ENCODE measurements around the gene PAX7.

The PAX7 gene

DNA sequence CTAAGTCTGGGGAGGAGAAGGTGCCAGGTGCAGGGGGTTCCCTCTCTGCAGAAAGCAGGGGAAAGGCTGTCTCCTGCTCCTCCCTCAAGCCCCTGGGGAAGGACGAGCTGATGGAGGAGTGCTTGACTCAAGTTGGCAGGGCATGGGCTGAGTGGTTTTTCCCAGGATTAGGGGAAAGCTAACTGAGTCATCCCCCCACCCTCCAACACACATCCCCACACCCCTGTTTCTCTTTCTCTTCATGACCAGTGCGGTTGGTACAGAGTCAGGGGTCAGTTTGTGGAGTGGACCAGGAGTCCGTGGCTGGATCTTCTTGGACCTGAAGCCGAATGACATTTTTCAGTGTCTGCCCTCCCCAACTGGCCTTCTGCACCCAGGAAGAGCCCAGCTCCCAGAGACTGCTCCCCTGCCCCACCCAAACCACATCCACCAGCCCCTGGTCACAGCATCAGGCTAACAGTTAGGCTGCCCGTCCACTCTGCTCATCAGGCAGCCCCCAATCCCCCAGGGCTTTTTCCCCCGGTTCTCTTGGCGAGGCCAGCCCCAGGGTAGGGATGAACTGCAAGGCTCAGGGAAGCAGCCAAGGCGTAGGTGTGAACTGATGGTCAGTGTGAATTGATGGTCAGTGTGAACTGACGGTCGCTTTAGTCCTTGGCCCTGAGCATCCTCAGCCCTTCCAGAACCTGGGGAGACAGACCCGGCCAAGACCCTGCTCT, 81.0 kb downstream of the PAX7 start:
- no peak for DNase-seq

DNA sequence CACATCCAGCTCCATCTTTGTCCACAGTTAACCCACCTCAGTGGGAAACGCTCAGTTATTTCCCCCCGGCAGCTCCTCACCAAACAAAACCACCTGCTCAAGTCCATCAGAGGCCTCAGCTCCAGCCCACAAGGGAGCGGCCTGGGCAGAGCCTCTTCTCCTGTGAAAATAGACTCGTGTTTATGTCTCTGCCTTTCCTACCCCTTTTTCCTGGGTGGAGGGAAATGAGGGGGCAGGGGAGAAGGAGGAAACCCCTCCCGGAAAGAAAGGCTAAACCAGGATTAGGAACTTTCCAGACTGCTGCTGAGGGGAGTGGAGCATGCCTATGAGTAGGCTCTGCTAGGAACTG, 81.6 kb downstream of the PAX7 start:
- DNase-seq = no peak

DNA sequence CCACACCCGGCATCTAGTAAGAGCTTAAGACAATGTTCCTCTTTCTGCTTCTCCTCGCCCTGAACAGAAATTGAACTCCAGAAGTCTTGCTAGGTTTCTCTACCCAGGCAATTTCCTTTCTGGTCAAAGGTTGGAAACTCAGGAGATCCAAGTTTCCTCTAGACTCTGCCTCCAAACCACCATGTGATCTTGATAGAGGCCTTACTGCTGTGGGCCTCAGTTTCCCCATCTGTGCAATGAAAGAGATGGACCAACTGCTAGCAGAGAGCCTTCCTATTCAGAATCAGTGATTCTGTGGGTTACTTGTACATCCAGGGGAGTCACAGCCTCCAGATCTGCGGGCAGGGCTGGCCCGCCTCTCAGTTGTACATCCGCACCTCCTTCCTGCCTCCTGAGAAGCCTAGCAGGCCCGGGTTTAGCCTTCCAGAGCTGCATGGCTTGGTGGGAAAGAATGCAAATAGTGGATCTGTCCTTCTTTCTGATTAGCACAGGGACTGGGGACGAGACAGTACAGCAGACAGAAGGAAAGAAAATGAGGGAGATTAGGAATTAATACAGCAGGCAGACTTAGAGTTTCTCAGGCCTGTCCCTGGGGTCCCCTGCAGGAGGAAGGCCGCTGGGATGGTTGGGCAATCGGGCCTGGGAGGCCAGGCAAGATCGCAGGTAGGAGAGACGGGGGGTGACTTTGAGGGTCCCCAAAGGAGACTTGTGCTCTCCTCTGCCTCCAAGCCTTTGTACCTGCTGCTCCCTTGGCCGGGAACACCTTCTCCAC, 83.9 kb downstream of the PAX7 start:
- DNase-seq = no peak

DNA sequence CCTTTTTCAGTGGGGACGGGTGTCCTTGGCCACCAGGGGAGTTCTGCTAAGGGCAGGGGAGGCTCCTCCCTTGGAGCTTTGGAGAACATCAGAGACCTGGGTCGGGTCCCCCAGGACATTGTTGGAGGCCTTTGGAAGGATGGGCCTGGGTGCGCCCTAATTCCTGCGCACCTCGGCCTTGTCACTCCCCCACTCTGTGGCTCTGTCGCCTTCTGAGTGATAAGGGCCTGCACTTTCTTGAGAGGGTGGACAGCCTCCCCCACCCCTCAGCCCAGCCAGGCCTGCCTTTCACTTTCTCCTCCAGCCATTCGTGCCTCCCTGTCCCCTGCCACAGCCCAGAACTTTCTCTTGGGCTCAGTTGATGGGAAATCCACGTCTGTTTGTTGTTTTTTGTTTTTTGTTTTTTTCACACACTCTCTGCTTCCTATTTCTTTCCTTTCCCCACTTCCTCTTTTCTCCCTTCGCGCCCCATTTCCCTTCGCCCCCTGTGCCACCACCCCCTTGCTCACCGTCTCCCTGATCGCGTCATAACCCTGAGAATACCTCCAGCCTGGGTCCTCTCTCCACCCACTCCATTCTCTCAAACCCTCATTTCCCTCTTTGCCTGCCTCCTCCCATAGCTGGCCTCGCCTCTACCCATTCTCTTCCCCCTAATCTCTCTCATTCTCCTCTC, 85.6 kb downstream of the PAX7 start:
- no peak for DNase-seq

DNA sequence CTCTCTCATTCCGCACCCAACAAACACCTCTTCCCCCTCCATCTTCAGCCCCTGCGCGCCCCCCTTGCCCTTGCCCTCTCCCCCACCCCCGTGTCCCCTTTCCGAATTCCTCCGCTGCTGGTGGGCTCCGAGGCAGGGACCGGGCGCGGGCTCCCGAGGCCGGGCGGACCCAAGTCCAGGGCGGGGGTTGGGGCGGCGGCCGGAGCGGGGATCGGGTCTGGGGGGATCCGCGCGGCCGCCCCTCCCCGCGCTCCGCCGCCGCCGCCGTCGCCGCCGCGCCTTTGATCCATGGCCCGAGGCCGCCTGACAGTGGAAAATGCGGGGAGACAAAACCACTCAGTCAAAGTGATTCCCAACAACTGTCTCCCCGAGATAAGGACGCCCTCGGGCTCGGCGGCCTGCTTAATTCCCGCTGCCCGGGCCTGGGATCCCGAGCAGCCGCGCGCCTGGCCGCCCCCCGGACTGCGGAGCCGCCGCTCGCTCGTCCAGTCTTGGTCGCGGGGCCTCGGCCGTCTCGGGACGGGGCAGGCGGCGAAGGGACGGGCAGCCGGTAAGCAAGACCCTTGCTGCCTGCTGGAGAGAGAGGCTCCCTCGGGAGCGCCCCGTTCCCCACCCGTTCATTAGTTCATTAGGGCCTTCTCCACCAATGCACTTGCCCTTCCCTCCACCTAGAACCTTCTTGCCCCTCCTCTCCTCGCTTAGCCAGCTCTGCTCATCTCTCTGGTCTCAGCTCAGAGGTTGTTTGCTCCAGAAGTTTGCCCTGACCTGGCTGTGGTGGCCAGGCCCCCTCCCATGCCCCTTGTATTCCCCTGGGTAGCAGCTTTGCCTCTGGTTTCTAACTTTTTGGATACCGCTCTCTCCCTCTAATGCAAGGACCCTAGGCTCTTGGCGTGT, 86.4 kb downstream of the PAX7 start:
- DNase-seq = no peak

DNA sequence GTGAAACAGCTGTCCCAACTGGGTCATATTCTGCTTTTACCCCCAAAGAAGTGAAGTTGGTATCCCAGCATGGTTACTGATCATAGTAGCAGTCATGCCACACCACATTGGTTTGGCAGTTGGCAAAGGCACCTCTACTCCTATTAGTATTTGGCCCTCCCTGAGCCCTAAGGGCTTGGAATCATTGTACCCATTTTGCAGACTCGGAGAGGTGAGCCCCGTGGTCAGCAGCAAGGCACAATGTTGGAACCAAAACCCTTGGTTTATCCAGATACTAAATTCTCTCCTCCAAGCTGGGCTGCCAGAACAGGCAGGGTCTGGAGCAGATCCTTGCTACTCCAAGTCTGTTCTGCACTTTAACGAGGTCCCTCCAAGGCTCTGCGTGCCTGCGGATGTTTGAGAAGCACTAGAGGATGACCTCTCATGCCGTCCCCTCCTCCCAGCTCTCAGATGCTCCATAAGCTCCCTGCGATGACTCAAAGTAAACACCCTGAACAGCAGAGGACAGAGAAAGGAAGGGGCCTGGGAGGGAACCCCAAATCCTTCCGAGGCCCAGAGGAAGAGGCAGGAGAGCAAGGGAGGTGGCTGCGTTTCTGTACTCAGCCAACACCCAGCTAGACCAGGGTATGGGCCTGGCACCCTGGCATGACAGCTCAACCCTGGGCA, 89.3 kb downstream of the PAX7 start:
- DNase-seq = no peak

DNA sequence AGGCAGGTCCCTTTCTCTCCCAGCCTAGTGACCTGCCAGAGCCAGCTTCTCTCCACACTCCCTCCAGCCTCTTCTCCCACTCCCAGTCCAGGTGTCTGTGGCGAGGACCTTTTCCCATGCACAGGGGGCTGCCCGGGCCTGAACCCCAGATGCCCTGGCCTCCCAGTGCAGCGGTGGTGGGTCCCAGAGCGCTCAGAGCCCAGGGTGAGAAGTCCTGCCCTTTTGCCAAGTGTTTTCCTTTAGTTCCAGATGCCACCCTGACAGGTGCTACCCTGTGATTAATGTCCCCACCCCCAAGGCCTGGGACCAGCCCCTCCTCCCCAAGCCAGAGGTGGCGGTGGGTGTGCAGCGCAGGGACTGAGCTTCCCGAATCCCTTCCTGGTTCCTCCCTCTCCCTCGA, 90.4 kb downstream of the PAX7 start:
- no peak for DNase-seq

DNA sequence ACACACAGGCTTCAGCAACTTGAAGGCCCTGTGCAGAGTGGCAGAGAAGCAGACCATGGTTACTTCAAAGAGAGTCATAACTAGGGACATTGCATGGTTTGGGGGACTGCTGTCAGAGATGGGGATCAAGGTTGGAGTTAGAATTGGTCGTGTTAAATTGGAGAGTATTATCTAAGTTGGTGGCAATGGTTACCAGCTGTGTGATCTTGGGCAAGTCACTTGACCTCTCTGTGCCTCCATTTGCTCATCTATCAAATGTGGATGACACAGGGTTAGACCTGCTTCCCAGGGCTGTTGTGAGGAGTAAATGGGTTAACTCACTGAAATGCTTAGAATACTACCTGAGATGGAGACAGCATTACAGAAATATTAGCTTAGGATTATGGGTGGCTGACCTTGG, 91.1 kb downstream of the PAX7 start:
- no peak for DNase-seq

DNA sequence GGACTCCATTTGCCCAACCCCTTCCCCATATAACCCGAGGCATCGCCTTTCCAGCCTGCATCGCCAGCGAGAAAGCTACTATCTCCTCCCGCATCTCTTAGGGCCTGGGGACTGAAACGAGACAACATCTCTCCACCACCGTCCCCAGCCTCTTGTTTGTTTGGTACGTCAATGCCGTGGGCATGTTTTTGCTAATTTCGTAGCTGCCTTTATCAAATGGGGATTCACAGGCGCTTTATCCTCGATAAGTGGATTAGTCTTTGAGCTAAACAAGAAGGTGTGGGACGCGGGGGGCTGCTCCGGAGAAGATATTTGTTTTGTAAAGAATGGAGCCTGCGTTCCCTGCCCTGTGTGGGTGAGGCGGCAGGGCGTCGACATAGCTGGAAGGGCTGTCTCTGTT, 91.6 kb downstream of the PAX7 start:
- no peak for DNase-seq

DNA sequence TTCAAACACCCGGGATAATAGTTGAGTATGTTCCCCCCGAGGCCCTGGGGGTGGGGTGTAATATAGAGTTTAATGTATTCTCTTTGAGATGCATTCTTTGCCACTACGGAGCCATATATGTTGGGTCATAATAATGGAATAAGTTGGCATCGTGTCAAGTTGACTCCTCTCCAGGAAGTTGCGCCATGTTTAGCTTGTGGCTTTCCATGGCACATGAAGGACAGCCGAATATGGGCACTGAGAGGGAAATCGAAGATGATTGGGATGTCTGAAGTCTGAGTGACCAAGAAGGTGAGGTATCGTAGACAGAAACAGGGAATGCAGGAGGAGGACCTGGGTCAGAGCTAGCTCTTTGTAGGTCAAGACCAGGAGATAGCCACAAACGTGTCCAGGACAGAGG, 92.6 kb downstream of the PAX7 start:
- no peak for DNase-seq

DNA sequence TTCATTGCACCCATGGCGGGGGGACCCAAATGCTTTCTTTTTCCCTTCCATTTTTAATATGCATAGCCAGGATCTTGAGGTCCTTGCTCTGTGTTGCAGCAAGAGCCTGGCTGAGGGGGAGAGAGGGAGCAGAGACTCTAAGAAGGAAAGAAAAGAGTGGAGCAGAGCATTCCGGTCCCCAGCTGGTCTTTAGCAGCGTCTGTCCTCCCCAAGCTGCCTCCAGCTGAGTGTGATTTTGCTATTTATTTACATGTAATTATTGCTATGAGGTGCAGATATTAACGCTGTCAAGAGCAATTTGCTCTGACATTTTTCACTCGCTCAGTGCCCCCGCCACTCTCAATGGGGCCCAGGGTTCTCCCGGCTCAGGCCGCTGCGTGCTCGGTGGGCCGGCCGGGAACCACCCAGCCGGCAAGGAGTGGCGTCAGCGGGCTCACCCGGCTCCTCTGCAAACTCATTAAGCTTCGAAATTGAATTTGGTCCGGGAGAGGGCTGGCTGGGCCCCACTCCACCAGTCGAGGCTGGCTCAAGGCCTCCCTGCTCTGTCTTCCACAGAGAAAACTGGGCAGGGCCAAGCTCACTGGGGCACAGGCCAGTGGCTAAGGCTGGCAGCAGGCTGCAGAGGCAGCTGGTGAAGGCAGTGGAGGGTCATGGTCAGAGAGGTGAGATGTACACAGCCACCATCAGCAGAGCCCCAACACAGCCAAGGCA, 93.2 kb downstream of the PAX7 start:
- no peak for DNase-seq

DNA sequence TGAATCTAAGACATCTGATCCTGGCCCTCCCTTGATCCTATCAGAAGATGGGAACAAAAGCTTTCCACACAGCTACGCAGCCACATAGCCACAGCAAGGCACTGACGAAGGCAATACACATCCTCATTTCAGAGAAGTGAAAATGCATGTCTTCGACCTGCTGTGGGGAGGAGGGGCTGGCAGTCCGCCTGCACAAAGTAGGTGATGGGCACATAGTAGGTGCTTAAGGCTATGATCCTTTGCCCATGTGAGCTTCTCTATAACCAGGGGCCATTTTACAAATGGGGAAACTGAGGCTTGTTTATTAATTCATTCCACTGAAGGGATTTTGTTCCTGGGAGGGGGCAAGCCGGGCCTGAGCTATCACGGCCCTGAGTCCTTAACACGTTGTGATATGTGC, 94.2 kb downstream of the PAX7 start:
- no peak for DNase-seq

DNA sequence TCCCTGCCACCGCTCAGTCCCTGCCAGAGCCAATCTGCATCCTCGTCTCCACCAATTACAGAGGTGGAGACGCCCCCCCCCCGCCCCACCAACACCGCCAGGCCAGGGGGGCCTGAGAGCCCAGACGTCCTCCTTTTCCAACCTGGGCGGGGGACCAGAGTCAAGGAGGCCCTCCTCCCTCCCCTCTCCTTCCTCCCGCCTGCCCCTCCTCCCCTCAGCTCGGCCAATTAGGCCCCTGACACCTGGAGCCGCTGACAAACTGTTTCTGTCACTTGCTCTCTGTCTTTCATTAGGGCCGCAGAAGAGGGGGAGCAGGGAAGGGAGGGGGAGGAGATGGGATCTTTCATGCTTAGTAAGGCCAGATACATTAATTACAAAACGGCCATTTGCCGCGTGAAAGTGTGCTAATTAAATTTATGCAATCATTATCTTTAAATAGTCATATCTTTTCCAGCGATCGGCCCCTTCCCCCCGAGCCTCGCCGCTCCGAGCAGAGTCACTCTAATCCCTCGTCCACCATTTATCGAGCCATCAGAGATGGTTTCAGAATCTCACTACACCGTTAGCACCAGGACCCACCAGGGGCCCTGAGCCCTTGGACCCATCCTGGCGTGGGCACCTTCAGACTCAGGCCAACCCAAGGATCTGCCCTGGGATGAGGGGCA, 94.7 kb downstream of the PAX7 start:
- no peak for DNase-seq

DNA sequence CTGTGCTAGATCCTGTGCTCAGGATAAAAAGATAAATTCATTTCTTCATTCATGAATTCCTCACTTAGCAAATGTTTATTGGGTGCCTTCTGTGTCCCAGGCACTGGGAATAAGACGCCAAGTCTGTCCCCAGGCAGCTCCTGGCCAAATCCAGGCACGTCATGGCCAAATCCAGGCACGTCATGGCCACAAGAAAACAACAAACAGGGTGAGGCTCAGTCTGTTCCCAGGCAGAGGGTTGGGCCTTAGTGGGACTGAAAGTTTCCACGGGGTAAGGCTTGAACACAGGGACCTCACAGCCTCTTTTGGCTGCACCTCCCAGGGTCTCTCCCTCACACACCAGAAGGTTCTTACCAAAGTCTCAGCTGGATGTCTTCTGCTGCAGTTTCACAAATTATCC, 95.7 kb downstream of the PAX7 start:
- no peak for DNase-seq

DNA sequence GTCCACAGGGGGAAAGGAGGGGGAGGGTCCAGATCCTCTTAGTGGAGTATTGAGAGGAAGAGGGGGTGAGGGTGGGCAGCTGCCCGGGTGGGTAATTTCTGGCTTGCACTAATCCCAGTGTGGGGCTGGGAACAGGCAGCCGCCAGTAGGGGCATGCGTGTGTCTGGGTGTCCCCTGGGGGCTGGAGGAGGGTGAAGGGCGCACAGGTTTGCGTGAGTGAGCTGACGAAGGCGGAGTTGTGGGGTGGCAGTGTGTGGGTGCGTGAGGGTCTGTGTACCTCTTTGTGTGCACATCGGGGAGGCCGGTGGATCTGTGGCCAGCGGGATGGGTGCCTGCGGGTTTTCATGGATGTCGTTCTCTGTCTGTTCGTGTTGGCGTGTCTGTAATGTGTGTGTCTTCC, 97.3 kb downstream of the PAX7 start:
- DNase-seq = no peak

DNA sequence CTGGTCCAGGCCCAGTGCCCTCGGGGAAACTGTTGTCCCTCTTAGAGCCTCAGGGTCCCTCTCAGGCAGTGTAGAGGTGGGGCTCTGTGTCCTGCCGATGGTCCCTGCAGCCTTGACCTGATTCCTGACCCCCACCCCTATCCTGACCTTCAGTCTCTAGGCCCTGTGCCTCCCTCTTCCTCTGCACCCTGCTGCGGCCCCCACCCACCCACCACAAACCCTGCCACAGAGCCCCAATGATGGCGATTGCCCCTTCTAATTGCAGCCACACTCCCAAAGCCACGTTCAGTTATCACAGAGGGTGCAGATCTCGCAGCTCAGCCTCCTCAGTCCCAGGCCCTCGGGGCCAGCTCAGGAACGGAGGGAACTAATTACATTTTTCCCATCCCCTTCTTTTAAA, 99.7 kb downstream of the PAX7 start:
- no peak for DNase-seq

DNA sequence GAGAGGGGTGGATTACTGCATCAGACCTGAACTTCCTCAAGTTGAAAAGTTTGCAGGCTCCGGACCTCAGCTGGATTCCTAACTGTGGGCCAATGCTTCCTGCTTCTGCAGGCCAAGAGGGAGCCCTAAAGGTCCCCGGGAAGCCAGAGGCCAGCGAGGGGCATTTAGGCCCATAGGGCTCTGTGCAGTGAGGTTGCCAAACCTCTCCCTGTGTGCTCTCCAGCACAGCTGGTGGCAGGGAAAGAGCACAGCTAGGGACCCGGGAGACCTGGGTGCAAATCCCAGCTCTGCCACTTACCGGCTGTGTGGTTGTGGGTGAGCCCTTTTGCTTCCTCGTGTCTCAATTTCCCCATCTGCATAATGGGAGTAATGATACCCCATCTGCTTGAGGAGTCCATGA, 100.5 kb downstream of the PAX7 start:
- no peak for DNase-seq

DNA sequence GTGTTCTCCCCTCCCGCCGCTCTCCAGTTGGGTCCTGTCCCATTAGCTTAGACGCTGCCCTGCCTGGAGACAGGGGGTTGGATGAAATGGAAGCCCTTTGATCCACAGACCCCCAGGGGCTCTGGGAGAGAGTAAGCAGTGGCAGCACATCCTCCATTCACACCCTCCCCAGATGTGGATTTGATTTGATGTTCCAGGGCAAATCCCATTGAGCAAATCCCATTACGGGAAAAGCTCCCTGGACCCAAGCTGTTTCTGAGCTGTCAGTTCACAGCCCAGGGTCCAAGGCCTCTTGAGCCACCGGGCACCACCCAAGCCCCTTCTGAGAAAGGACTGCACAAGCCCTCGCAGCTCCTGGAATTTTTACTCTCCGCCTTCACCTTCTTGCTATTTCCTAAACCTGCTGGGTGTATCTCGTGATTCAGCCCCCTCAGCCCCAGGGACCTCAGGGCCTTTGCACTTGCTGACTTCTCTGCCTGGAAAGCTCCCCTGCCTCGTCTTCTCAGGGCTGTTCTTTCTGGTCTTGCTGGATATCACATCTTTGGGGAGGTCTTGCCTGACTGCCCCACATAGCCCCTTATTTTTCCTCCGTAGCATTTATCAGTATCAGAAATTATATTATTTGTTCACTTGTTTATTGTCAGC, 101.1 kb downstream of the PAX7 start:
- DNase-seq = no peak

DNA sequence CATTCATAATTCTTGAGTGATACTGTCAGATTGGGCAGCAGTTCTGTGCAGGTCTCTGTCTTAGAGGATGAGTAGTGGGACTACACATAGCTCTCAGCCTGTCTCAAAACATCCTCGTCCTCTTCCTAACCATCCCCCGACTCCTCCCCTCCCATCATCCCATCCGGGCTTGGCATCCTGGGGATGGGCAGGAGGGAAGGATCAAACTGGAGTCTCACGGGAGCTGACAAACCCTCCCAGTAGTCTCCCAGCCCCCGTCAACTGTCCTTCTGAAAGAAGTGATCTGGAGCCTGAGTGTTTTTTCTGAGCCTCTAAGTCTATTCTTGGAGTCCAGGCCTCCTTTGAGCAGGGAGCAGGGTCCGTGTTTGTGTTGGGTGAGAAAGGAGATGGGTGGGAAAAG, 102.0 kb downstream of the PAX7 start:
- no peak for DNase-seq

DNA sequence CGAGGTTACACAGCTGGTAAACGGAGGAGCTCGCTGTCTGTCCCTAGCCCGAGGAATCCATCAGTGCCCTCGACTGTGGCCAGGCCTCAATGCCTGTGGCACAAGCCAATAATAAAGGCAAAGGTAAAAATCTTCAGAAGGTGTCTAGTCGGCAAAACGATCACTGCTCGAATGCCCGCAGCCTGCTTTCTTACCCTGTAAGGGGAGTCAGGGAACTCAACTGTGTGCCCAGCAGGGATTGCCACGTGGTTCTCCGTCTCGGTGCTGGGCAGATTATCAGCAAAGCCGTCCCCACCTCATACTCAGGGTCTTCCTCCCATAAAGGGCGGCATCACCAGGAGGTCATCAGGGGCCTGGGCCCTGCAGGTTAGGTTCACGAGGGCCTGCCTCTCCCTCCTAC, 103.4 kb downstream of the PAX7 start:
- DNase-seq = no peak

Measured in activated T-cell treated with anti-CD3 and anti-CD28 coated beads, Interleukin-2, amount 50 U/mL, for 1 hour (primary cell).